Dedifferentiated amniotic fluid mesenchymal stem cell (primary cell): ENCODE data around the gene SELPLG.
"Not testable (repeated sequence)": the region's sequence is repeated elsewhere in the genome, so short reads cannot be mapped to it uniquely, and the experiment has no call there.

Experiments
- DNase-seq: peaks from one replicate; pipeline ENCODE4 v3.0.0-alpha.2; 2016; ENCODE audit errors: extremely low spot score

SELPLG gene

DNA sequence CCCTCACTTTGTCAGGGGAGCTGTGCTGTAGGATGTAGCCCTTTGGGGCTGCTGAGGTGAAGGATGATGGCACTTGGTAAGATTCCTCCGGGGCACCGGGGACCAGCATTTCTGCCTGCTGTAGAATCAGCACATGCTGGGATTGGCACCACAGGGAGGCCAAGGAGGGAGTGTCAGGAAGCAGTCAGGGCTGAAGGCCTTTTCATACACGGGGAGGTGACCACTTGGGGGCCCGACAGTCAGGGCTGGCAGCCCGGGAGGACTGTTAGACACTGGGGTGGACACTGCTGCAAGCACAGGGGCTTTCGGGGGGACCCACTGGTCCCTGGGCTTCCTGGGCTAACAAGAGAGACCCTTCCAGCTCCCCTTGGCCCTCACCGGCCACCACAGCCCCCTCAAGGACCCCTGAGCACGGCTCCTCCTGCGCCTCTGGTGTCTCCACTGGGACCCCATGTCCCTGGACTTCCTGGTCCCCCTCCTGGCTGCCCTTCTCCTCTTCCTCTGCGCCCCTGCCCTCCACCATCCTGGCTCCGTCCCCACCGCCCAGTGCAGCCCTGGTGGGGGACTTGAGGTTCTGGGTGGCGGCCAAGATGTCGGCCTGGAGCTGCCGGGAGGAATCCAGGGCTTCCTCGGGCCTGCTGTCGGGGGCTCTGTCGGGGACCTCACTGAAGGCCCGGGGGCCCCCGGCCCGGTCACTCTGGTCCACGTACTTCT lies 42.3 kb downstream of the SELPLG start:
- no peak for DNase-seq

DNA sequence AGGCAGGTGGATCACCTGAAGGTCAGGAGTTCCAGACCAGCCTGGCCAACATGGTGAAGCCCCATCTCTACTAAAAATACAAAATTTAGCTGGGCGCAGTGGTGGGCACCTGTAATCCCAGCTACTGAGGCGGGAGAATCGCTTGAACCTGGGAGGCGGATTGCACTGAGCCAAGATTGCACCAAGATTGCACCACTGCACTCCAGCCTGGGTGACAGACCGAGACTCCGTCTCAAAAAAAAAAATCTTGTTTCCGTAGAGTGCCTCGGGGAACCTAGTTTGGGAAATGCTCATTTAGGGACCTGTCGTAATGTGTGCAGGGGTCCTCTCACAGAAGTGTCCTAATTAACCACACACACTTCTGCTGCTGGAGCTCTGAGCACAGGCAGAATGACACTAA lies 43.2 kb downstream of the SELPLG start:
- not testable (repeated sequence) for DNase-seq

DNA sequence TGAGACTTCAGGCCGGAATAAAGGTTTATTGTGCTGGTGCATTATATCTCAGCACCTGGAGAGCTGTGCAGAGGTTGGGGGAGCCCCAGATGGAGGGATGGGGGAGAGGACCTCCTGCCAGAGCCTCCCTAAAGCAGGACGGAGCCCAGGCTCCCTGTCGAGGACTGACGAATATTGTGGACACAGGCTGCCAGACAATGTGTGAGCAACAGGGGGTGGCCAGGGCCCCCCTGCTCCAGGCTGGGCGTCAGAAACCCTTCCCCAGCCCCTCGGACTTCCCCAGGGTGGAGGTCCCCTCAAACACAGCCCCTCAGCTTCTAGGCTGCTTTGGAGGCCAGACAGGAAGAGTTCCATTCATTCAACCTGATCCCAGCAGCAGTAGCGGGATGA lies 43.9 kb downstream of the SELPLG start:
- no peak for DNase-seq

DNA sequence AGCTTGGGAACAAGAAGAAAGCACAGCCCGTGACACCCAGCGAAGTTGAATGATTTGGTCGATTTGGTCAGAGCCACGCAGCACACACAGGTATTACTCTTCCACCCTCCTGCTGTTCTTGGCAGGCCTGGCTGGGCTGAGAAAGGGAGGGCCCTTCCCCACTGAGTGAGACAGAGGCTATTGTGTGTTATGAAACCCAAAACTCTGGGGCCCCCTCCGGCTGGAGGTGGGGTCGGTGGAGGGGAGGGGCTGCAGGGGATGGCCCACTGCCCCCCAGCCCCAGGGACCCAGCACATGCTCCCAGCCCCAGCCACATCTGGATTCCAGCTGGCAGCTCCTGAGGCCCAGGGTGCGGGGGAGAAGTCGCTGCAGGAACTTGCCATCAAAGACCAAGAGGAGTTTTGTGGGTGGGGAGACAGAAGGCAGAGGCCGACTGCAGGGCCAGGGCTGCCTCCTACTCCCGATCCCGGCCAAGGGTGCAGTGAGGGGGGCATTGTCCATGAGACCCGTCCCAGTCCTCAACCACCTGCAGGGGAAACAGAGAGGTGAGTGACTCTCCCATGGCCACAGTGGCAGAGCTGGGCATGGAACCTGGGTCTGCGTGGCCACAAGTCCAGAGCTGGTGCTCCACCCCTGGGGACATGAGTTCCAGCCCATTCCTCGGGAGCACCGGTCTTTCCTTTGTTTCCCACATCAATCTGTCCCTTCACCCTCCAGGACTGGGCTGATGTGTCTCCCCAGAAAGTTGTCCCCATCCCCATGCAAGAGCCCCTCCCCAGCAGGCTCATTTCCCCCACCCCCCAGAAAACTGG lies 44.5 kb downstream of the SELPLG start:
- no peak for DNase-seq

DNA sequence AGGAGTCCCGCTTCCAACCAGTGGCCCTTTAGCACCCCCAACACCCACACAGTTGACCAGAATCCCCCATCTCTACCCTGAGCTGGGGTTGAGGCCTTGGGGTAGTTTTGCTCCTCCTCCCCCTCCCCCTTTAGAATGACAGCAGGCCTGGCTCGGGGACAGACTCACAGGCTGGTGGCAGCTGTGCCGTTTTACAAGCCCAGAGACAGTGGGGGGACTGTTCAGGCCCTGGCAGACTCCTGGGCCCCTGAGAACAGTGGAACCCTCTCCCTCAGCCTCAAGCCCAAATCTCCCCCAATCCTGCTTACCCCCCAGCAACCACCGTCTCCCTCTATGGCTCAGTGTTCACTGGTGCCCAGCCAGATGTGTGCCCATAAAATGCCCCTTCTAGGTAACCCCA lies 45.9 kb downstream of the SELPLG start:
- no peak for DNase-seq

DNA sequence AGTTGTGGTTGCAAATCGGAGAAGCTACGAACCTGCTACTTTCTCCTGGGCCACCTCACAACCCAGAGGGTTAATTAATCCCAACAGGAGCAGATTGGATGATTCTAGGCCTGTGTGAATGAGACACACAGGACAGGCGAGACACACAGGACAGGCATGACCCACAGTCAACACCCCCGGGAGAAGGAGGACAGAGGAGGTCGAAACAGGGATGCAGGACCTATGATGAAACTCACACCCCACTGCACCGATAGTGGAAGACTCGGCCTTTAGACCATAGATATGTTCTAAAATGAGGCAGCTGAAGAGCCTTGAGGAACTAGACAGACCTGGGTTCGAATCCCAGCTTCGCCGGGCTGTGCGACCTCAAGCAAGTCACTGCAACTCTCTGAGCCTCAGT lies 47.4 kb downstream of the SELPLG start:
- DNase-seq, result no peak

DNA sequence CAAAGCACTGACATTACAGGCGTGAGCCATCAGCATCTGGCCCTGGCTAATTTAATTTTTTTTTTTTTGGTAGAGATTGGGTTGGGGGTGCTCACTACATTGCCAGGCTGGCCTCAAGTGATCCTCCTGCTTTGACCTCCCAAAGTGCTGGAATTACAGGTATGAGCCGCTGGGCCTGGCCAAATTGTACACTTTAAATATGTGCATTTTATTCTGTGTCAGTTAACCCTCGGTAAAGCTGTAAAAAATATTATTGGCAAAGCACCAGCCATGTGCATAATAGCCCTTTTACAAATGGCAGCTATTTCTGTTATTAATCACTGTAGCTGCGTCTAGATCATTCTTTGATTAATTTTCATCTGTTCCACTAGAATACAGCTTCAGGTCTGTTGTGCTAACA lies 47.8 kb downstream of the SELPLG start:
- no peak for DNase-seq

DNA sequence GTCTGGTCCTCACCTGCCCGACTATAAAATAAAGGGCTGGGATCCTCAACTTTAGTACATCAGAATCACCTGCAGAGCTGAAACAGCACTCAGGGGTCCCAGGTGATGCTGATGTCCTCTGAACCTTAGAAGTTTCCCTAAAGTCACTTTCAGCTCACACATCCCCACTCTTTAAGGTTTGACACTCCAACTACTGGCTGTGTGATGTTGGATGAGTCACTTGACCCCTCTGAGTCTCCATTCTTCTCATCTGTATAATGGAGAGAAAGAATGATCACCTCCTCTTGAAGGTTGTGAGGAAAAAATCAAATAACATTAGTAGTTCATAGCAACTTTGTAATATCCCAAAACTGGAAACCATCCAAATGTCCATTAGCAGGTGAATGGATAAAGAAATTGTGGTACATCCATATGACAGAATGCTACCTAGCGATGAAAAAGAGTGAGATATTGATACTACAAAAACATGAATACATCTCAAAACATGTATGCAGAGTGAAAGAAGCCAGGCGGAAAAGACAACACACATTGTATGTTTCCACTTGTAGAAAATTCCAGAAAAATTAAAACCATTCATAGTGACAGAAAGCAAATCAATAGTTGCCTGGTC lies 49.1 kb downstream of the SELPLG start:
- no peak for DNase-seq

DNA sequence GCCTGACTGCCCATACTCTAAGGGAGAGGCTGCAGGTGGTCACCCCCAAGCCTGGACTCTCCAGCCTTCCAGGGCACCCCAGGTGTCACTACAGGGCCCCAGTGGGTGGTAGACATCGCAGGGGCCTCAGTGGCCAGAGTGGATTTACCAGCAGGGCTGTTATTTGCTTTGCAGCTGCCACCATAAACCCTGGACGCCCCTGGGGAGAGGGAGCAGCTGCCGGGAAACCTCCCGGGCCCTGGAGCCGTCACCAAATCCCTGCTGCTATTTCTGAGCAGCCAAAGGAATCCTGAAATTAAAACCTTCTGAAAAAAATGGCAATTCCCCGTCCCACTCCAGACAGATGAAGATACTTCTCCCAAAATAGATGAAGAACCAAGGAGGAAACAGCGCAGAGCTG lies 49.7 kb downstream of the SELPLG start:
- no peak for DNase-seq

DNA sequence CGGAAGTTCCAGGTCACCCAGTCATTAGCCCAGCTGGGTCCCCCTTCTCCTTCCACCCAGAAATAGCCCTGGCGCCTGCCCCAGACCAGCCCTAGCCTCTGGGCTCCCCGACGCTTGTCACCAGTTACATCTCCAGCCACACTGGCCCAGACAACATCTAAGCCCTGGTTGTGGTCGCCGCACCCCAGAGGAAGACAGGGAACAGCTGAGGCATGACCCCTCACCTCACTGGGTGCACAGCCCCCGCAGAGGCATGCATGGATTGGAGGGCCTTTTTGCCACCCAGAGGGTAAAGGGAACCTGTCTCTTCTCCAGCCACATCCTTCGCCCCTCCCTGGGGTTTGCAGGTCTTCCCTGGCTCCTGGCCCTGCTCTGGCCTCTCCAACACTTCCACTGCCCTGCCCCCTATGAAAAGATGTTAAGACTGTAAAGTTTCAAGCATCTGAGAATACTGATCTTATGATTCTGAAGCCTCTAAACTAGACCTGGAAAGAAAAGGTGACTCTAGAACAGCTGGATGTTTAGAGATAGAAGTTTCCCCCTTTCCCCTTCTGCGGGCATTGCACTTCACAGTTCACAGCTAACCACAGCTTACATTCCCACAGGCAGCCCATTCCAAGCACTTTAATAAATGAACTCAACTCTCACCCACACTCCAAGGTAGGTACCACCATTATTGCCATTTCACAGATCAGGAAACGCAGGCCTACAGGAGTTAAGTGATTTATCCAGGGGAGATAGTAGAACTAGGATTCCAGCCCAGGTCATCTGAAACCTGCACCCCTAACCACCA lies 50.5 kb downstream of the SELPLG start:
- DNase-seq, result no peak

DNA sequence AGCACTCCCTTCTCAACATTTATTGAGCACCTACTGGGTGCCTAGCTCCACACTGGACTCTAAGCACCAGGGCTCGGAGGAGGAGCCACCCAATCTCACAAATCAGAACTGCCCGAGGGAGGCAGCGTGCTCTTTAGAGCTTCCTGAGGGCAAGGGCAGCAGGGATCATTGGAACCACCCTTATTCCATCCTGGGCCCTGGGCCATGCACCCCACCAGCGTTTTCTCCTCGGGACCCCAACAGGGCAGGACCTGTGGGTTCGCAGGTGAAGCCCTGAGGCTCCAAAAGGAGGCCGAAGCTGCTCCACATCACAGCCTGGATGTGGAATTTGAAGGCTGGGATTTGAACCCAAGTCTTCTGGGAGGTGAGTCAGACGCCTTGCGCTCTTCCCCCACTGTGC lies 51.2 kb downstream of the SELPLG start:
- no peak for DNase-seq

DNA sequence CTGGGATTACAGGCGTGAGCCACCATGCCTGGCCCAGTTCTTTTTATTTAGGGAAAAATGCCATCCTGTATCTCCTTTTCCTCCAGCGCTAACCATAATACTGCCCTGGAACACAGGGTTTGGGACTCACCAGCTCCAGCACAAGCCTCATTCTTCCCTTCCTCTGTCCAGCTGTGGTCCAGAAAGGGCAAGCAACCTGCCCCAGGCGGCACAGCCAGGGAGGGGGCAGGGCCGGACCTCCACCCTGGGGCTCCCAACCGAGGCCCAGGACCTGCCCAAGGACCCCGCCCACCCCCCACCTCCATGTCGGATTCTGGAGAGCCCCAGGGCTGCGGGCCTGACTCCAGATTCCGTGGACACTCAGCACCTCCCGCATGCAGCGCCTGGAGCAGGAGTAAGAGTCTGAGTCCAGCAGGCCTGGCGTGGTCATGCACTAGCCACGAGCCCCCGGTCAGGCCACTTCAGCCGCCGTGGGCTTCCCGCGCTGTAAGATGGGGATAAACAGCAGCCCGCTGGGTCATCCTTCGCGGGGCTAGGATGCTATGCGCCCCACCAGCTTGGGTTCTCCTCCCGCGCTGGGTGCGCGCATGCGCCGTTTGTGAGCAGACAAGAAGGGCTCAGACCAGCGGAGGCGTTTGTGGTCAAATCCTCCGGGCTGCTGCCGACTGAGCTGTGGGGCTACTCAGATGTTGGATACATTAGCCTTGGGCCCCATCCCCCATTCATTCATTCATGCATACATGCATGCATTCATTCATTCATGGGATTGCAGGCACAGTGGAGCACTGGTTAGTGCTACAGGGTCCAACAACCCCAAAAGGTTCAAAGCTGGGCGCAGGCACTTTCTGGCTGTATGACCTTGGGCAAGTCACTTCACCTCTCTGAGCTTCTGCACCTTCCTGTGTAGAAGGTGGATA lies 52.1 kb downstream of the SELPLG start:
- DNase-seq, result no peak

DNA sequence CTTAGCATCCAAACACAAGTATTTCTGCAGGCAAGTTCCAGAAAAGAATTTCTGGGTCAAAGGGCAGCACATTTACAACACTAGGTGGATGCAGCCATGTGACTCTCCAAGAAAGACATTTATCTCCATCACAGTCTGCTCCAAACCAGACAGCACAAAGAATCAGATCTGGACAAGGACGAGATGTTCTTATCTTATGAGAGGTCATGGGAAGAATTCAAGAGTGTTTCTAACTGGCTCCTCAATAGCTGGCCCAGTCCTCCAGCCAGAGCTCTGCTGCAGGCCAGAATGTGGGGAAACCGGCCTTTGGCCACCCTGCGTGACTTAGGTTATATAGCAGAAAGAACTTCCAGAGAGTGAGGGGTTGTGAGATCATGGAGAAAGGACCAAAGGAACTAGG lies 53.2 kb downstream of the SELPLG start:
- no peak for DNase-seq

DNA sequence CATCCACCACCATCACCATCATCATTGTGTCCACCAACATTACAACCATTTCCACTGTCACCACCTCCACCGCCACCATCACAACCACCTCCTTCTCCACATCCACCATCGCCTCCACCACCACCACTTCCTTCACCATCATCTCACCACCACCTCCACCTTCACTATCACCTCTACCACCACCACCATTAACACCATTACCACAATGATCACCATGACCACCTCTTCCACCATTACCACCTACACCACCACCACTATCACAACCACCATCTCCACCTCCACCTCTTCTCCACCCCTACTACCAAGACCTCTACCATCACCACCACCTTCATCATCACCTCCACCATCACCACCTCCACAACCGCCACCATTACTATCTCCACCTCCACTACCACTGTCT lies 54.9 kb downstream of the SELPLG start:
- DNase-seq, result no peak

DNA sequence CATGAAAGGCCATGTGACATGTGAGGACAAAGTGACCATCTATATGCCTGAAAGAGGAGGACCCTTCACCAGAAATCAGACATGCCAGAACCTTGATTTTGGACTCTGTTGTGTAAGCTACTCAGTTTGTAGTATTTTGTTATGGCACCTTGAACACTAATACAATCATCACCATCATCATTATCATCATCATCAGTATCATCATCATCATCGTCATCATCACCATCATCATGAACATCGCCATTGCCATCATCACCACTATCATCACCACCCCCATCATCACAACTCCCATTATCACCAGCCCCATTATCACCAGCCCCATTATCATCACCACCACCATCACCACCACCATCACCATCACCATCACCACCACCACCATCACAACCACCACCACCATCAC lies 55.4 kb downstream of the SELPLG start:
- no peak for DNase-seq

DNA sequence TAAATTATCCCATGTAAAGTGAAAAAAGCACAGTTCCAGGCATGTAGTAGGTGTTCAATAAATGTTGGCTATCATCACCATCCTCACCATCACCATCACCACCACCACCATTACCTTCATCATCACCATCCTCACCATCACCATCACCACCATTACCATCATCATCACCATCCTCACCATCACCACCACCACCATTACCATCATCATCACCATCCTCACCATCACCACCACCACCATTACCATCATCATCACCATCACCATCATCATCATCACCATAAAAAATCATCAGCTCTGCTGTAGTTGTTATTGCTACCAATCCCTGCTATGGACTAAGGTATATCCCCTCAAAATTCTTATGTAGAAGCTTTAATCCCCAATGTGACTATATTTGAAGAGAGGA lies 56.2 kb downstream of the SELPLG start:
- no peak for DNase-seq

DNA sequence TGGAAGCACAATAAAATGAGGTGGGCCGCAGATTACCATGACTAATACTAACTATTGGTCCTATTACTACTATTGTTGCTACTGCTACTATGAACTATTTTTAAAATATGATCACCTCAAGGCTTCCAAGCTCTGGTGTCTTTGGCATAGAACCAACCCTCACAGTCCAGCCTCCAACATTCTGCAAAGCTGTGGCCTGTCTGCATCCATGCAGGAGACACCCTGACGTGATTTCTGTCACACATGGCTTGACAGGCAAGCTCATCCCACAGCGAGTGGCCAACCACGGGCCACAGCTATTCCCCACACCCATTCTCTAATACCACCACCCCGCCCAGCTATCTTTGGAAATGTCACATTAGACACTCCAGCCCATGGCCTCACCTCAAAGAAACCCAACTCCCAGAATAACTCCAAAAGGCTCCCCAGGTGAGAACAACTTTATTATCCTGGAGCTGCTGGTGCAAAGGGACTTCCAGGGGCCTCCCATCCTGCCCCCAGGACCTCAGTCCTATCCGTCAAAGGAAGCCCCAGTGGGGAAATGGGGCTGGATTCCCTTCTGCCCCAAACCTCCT lies 56.9 kb downstream of the SELPLG start:
- no peak for DNase-seq

DNA sequence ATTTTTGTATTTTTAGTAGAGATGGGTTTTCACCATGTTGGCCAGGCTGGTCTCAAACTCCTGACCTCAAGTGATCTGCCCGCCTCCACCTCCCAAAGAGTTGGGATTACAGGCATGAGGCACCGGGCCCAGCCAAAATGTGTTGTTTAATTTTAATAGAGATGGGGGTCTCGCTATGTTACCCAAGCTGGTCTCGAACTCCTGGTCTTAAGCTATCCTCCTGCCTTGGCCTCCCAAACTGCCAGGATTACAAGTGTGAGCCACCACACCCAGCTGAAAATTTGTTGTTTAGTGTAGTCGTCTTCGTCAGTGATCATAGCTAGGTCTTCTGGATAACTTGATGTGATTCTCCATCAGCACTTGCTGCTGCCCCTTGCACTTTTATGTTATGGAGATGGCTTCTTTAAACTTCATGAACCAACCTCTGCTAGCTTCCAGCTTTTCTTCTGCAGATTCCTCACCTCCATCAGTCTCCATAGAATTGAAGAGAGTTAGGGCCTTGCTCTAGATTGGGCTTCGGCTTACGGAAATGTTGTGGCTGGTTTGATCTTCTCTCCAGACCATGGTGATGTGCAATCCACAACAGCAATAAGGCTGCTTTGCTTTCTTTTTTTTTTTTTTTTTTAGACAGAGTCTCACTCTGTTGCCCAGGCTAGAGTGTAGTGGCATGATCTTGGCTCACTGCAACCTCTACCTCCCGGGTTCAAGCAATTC lies 58.3 kb downstream of the SELPLG start:
- no peak for DNase-seq

DNA sequence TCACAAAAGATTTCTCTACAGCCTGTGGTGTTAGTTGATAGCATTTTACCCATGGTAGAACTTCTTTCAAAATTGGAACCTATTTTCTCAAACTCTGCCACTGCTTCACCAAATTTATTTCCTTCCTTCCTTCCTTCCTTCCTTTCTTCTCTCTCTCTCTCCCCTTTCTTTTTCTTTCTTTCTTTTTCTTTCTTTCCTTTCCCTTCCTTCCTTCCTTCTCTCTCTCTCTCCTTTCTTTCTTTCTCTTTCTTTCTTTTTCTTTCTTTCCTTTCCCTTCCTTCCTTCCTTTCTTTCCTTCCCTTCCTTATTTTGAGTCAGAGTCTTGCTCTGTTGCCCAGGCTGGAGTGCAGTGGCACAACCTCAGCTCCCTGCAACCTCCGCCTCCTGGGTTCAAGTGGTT lies 59.4 kb downstream of the SELPLG start:
- DNase-seq, result not testable (repeated sequence)

DNA sequence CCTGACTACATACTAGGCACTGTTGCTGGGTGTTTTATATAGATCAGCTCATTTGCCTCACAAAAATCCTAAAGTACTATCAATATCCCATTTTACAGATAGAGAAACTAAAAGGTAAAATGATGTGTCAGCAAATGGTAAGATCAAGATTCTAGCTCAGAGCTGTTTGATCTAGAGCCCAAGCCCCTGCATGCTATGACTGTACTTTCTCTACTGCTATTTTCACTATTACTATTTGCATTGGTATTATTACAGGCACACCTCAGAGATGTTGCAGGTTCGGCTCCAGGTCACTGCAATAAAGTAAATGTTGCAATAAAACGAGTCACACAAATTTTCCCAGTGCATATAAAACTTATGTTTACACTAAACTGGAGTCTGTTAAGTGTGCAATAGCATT lies 60.4 kb downstream of the SELPLG start:
- no peak for DNase-seq
